K562 (cell line): ENCODE data around the gene PLEKHM1. TPM values are rescaled to one million over a fixed set of nuclear protein-coding genes. Genes with fewer than 3 reads are reported as not detected.

Source experiments
- ATF7 ChIP-seq: fragments of 450-650 bp; IDR thresholded peaks from 2 replicates; pipeline ENCODE4 v1.7.1; 2014; ENCODE audit warnings: mild to moderate bottlenecking, moderate library complexity
- COPS2 ChIP-seq: fragments of 450-650 bp; conservative IDR thresholded peaks from 2 replicates; pipeline ENCODE4 v1.6.1; 2016; ENCODE audit warnings: mild to moderate bottlenecking, moderate library complexity
- DPF2 ChIP-seq: fragments of 450-650 bp; IDR thresholded peaks from 2 replicates; pipeline ENCODE4 v1.6.1; 2016
- ESRRA ChIP-seq: fragments of 450-650 bp; IDR thresholded peaks from 2 replicates; pipeline ENCODE4 v1.6.1; 2014; ENCODE audit warnings: low read depth, mild to moderate bottlenecking, moderate library complexity, borderline replicate concordance
- HDAC8 ChIP-seq: fragments of 450-650 bp; IDR thresholded peaks from 2 replicates; pipeline ENCODE4 v1.6.1; 2016; ENCODE audit warnings: mild to moderate bottlenecking, missing genetic modification characterization, moderate library complexity, missing compliant biosample characterization
- NRF1 ChIP-seq, 2 experiments: fragments of 450-650 bp; IDR thresholded peaks in 1 of 2; conservative IDR thresholded peaks in 1 of 2; 2 replicates each; pipeline ENCODE4 v1.6.1; 2014; ENCODE audit warnings: mild to moderate bottlenecking in 2 of 2
- POLR2G ChIP-seq: fragments of 200-400 bp; formaldehyde crosslinking; IDR thresholded peaks from 2 replicates; pipeline ENCODE4 v1.6.1; 2017; ENCODE audit warnings: low read depth, mild to moderate bottlenecking, antibody characterized with exemption, low read length, moderate library complexity
- SIN3B ChIP-seq: fragments of 450-650 bp; IDR thresholded peaks from 2 replicates; pipeline ENCODE4 v1.6.1; 2017; ENCODE audit warnings: low read depth, mild to moderate bottlenecking, moderate library complexity
- SRF ChIP-seq, 2 experiments: fragments of 250-450, 450-650 bp in 1 of 2; sonication (Bioruptor Pico) in 1 of 2; sonication (generic) in 1 of 2; formaldehyde crosslinking; IDR thresholded peaks; 2 replicates each; pipeline versions ENCODE4 v1.5.0 to v1.5.1; 2020 to 2022; ENCODE audit warnings: mild to moderate bottlenecking in 1 of 2, missing genetic modification reagents in 1 of 2
- XRCC4 ChIP-seq: IDR thresholded peaks from one replicate; pipeline ENCODE4 v1.6.1; 2011; ENCODE audit not compliant: insufficient read depth, insufficient read length; ENCODE audit errors: extremely low read depth
- ZNF778 ChIP-seq: fragments of 450-650 bp; formaldehyde crosslinking; IDR thresholded peaks from 2 replicates; pipeline ENCODE4 v1.4.0; 2020; ENCODE audit warnings: mild to moderate bottlenecking, moderate library complexity
- polyA plus RNA-seq, 8 experiments: library from polyadenylated mRNA; depleted of rRNA in 4 of 8; stranded (reverse) in 5 of 8; unstranded in 3 of 8; fragments of >200 nt; fragmentation: Nextera tagmentation in 2 of 8; fragmentation: Illumina TruSeq in 1 of 8; extraction: Ambion mirVana in 2 of 8; extraction: Trizol in 1 of 8; gene quantifications; 2 replicates each; pipeline versions ENCODE4 v1.2.1 to v1.2.3, GENCODE V29; 2011 to 2014; ENCODE audit warnings: inconsistent platforms in 1 of 8, missing spikeins in 1 of 8
- total RNA-seq, 7 experiments: library from RNA; depleted of rRNA in 6 of 7; stranded (reverse); fragments of >200 nt in 6 of 7; fragmentation: Illumina TruSeq in 2 of 7; extraction: Trizol in 2 of 7; gene quantifications; 2 replicates each; pipeline versions ENCODE4 v1.2.1 to v1.2.3, GENCODE V29; 2011 to 2021; ENCODE audit warnings: low replicate concordance in 1 of 7
- TF ChIP-seq, protein P1 (sequence below): fragments of 200-800 bp; sonication (Bioruptor generic); IDR thresholded peaks from 2 replicates; pipeline ENCODE4 v1.6.1; 2017; ENCODE audit warnings: missing genetic modification characterization, missing compliant biosample characterization
- TF ChIP-seq, protein P2 (sequence below): IDR thresholded peaks from 2 replicates; pipeline ENCODE4 v1.6.1; 2011; ENCODE audit warnings: borderline replicate concordance, low read depth, mild to moderate bottlenecking, moderate library complexity, low read length; ENCODE audit not compliant: insufficient read depth, poor library complexity, severe bottlenecking
- TF ChIP-seq, protein P3 (sequence below), 2 experiments: IDR thresholded peaks; 2 replicates each; pipeline ENCODE4 v1.6.1; 2011; ENCODE audit warnings: borderline replicate concordance in 1 of 2, control low read depth in 1 of 2, low read depth in 1 of 2, low read length in 1 of 2, mild to moderate bottlenecking in 1 of 2, mixed read lengths in 1 of 2, moderate library complexity in 1 of 2; ENCODE audit not compliant: insufficient read depth in 1 of 2, insufficient read length in 1 of 2, poor library complexity in 1 of 2, severe bottlenecking in 1 of 2; ENCODE audit errors: extremely low read depth in 1 of 2
- TF ChIP-seq, protein P4 (sequence below): sonication (generic); IDR thresholded peaks from 2 replicates; pipeline ENCODE4 v1.6.1; 2016
- TF ChIP-seq, protein P5 (sequence below): fragments of 250-450 bp; sonication (Bioruptor Pico); IDR thresholded peaks from 2 replicates; pipeline ENCODE4 v1.9.0; 2021; ENCODE audit warnings: mild to moderate bottlenecking, inconsistent platforms

The PLEKHM1 gene
- total and polyA plus RNA-seq, 9 of the 15 experiments (the other 6 are each of a cell fraction or from before 2014, with no cell fraction given) = 0.13 to 23.3 (median 5.7) TPM

DNA sequence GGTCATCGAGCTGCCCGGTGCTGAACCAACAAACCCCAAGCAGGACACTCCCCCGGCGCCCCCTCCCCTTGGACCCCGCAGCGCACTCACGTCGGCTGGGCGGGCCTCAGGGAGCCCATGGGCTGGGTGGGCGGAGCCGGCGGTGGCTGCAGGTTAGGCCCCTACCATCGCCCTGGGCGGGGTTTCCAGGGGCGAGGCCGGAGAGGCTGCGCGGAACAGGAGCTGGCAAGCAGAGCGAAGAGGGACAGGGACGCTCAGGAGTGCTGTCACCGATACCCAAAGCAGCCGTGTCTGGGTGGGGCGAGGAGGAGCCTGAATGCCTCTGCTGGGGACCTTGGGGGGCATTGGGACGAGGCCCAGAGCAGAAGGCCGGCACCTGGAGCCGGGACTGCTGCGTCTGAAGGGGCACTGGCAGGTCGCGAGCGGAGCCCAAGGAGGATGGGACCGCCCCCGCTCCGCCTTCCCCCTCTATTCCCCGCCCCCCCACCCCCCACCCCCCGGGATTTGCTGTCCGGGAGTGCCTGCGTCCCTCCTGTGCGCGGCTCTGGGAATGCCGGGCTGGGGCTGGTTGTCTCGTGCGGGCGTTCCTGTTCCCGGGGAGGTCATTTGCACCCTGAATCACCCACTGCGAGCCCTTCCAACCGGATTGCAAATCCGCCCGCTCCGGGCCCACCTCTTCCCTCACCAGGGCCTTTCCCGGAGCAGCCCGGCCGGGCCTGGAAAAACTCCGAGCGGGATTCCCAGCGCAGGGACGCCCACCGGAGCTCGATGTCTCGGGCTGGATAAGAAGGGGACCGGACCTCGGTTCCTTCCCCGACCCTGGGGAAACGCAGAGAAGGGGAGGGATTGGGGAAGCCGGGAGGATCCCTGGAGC, 58.8 kb downstream of the PLEKHM1 start (continued):
- TF ChIP-seq XRCC4 (no peak), SRF (CRISPR knock-in tag; IDR thresholded peaks at IDR 0.05) (no peak), NRF1 (conservative IDR thresholded peaks at IDR 0.05 in 1 of 2, IDR thresholded peaks at IDR 0.05 in 1 of 2) (peak; percentile 73 to 79), ESRRA (no peak), DPF2 (no peak), ZNF778 (CRISPR knock-in tag) (no peak), POLR2G (peak; percentile 32; the same call in 1 of the 2 replicates), COPS2 (no peak), SIN3B (no peak), ATF7 (no peak), HDAC8 (no peak)
- TF ChIP-seq, protein P1, sequence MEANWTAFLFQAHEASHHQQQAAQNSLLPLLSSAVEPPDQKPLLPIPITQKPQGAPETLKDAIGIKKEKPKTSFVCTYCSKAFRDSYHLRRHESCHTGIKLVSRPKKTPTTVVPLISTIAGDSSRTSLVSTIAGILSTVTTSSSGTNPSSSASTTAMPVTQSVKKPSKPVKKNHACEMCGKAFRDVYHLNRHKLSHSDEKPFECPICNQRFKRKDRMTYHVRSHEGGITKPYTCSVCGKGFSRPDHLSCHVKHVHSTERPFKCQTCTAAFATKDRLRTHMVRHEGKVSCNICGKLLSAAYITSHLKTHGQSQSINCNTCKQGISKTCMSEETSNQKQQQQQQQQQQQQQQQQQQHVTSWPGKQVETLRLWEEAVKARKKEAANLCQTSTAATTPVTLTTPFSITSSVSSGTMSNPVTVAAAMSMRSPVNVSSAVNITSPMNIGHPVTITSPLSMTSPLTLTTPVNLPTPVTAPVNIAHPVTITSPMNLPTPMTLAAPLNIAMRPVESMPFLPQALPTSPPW (CRISPR knock-in tag) = peak; percentile 42
- TF ChIP-seq, protein P2, sequence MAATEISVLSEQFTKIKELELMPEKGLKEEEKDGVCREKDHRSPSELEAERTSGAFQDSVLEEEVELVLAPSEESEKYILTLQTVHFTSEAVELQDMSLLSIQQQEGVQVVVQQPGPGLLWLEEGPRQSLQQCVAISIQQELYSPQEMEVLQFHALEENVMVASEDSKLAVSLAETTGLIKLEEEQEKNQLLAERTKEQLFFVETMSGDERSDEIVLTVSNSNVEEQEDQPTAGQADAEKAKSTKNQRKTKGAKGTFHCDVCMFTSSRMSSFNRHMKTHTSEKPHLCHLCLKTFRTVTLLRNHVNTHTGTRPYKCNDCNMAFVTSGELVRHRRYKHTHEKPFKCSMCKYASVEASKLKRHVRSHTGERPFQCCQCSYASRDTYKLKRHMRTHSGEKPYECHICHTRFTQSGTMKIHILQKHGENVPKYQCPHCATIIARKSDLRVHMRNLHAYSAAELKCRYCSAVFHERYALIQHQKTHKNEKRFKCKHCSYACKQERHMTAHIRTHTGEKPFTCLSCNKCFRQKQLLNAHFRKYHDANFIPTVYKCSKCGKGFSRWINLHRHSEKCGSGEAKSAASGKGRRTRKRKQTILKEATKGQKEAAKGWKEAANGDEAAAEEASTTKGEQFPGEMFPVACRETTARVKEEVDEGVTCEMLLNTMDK = no peak
- TF ChIP-seq, protein P3, sequence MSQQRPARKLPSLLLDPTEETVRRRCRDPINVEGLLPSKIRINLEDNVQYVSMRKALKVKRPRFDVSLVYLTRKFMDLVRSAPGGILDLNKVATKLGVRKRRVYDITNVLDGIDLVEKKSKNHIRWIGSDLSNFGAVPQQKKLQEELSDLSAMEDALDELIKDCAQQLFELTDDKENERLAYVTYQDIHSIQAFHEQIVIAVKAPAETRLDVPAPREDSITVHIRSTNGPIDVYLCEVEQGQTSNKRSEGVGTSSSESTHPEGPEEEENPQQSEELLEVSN (IDR thresholded peaks at IDR 0.05; ENCODE audit: borderline replicate concordance in 1 of 2, extremely low read depth in 1 of 2, insufficient read depth in 1 of 2, insufficient read length in 1 of 2, low read depth in 1 of 2, low read length in 1 of 2, poor library complexity in 1 of 2, severe bottlenecking in 1 of 2) = peak in 1 of 2 experiments; percentile 2
- TF ChIP-seq, protein P4, sequence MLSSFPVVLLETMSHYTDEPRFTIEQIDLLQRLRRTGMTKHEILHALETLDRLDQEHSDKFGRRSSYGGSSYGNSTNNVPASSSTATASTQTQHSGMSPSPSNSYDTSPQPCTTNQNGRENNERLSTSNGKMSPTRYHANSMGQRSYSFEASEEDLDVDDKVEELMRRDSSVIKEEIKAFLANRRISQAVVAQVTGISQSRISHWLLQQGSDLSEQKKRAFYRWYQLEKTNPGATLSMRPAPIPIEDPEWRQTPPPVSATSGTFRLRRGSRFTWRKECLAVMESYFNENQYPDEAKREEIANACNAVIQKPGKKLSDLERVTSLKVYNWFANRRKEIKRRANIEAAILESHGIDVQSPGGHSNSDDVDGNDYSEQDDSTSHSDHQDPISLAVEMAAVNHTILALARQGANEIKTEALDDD = no peak
- TF ChIP-seq, protein P5, sequence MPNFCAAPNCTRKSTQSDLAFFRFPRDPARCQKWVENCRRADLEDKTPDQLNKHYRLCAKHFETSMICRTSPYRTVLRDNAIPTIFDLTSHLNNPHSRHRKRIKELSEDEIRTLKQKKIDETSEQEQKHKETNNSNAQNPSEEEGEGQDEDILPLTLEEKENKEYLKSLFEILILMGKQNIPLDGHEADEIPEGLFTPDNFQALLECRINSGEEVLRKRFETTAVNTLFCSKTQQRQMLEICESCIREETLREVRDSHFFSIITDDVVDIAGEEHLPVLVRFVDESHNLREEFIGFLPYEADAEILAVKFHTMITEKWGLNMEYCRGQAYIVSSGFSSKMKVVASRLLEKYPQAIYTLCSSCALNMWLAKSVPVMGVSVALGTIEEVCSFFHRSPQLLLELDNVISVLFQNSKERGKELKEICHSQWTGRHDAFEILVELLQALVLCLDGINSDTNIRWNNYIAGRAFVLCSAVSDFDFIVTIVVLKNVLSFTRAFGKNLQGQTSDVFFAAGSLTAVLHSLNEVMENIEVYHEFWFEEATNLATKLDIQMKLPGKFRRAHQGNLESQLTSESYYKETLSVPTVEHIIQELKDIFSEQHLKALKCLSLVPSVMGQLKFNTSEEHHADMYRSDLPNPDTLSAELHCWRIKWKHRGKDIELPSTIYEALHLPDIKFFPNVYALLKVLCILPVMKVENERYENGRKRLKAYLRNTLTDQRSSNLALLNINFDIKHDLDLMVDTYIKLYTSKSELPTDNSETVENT (CRISPR knock-in tag) = no peak
